A549 (cell line): ENCODE measurements around the gene DEFB125. TPM values are rescaled to one million over a fixed set of nuclear protein-coding genes. Genes with fewer than 3 reads are reported as not detected.

Source experiments
- ATAC-seq, 2 experiments: fragments of 200-7000 bp in 1 of 2; fragments of >200 bp in 1 of 2; cut with Nextera tagmentation in 1 of 2; cut with Tn5 transposase in 1 of 2; 3 replicates each; pipeline versions ENCODE4 v1.8.0 to v1.9.1; 2018 to 2020; ENCODE audit warnings: mild to moderate bottlenecking in 1 of 2, moderate library complexity in 1 of 2
- CTCF ChIA-PET: fragments of 300-600 bp; sonication (Branson Sonifier 250); formaldehyde crosslinking; extraction: SDS; loops from one replicate; lab custom pipeline; 2021; ENCODE audit warnings: antibody characterized with exemption, inconsistent platforms; lab: Yijun Ruan, JAX
- POLR2A ChIA-PET: fragments of 350-600 bp; formaldehyde crosslinking; extraction: SDS; loops from one replicate; lab custom pipeline; 2021; ENCODE audit warnings: antibody characterized with exemption, inconsistent platforms; lab: Yijun Ruan, JAX
- DNase-seq, 2 experiments: peaks; one replicate each; pipeline versions ENCODE4 v3.0.0 to v3.0.0-alpha.2; 2011 to 2016; ENCODE audit warnings: low read depth in 1 of 2, low spot score in 1 of 2
- FAIRE-seq: peaks from 2 replicates; lab custom pipeline; 2011; peaks lifted over from hg19 to GRCh38; lab: Jason Lieb, UNC
- H3K27ac ChIP-seq, 2 experiments: fragments of >200 bp; sonication (Bioruptor Twin); formaldehyde crosslinking; 3 replicates each; pipeline ENCODE4 v1.5.1; 2016 to 2017
- H3K4me1 ChIP-seq: fragments of >200 bp; sonication (Bioruptor Twin); formaldehyde crosslinking; 3 replicates; pipeline ENCODE4 v1.6.1; 2016
- H3K4me2 ChIP-seq: fragments of >200 bp; sonication (Bioruptor Twin); formaldehyde crosslinking; 3 replicates; pipeline ENCODE4 v1.6.1; 2016
- H3K4me3 ChIP-seq: fragments of >200 bp; sonication (Bioruptor Twin); formaldehyde crosslinking; 3 replicates; pipeline ENCODE4 v1.5.1; 2016
- H3K9me3 ChIP-seq: fragments of >200 bp; sonication (Bioruptor Twin); formaldehyde crosslinking; 3 replicates; pipeline ENCODE4 v1.6.1; 2016
- BCL3 ChIP-seq: fragments of >200 bp; sonication (Bioruptor Twin); formaldehyde crosslinking; IDR thresholded peaks from 3 replicates; pipeline ENCODE4 v1.6.1; 2016
- BHLHE40 ChIP-seq: IDR thresholded peaks from 2 replicates; pipeline ENCODE4 v1.6.1; 2012; ENCODE audit warnings: low read depth, low read length, inconsistent platforms
- CBX8 ChIP-seq: fragments of 200-600 bp; sonication (generic); IDR thresholded peaks from 2 replicates; pipeline ENCODE4 v1.6.1; 2016
- CEBPB ChIP-seq, 2 experiments: fragments of >200 bp in 1 of 2; sonication (Bioruptor Twin) in 1 of 2; formaldehyde crosslinking in 1 of 2; IDR thresholded peaks; 2 replicates each; pipeline ENCODE4 v1.6.1; 2012 to 2016
- HOXB13 ChIP-seq: fragments of 250-450 bp; sonication (Bioruptor Pico); IDR thresholded peaks from 2 replicates; pipeline ENCODE4 v1.5.0; 2020; ENCODE audit warnings: low read depth, mild to moderate bottlenecking, moderate library complexity
- HOXB5 ChIP-seq: fragments of 250-450 bp; sonication (Bioruptor Pico); IDR thresholded peaks from 2 replicates; pipeline ENCODE4 v1.5.0; 2020; ENCODE audit warnings: mild to moderate bottlenecking, moderate library complexity
- MAFK ChIP-seq: fragments of 450-650 bp; IDR thresholded peaks from 2 replicates; pipeline ENCODE4 v1.6.1; 2014; ENCODE audit not compliant: partially characterized antibody
- PBX3 ChIP-seq: IDR thresholded peaks from 2 replicates; pipeline ENCODE4 v1.6.1; 2012
- RCOR1 ChIP-seq: fragments of 150-350 bp; IDR thresholded peaks from 2 replicates; pipeline ENCODE4 v1.6.1; 2014; ENCODE audit warnings: antibody characterized with exemption, low read length, low read depth
- REST ChIP-seq: fragments of 200-600 bp; sonication (generic); IDR thresholded peaks from 2 replicates; pipeline ENCODE4 v1.6.1; 2016; ENCODE audit warnings: antibody characterized with exemption, mild to moderate bottlenecking, moderate library complexity
- TP53 ChIP-seq: fragments of 250-450 bp; sonication (Bioruptor Pico); IDR thresholded peaks from 2 replicates; pipeline ENCODE4 v1.5.0; 2021; ENCODE audit warnings: mild to moderate bottlenecking, moderate library complexity
- USF2 ChIP-seq: fragments of 450-650 bp; IDR thresholded peaks from 2 replicates; pipeline ENCODE4 v1.6.1; 2014; ENCODE audit warnings: antibody characterized with exemption
- ZFP36 ChIP-seq: fragments of 450-650 bp; IDR thresholded peaks from 2 replicates; pipeline ENCODE4 v1.6.1; 2014; ENCODE audit warnings: borderline replicate concordance; ENCODE audit not compliant: partially characterized antibody
- WGBS: methylation state at CpG from one replicate; pipeline ENCODE4 v1.1.6; 2017; ENCODE audit errors: missing lambda C conversion rate; 5-methylcytosine and 5-hydroxymethylcytosine counted together
- polyA minus RNA-seq: library from RNA; depleted of rRNA, polyadenylated mRNA; stranded (reverse); fragments of >200 nt; gene quantifications from 2 replicates; pipeline ENCODE4 v1.2.3, GENCODE V29; 2011; rRNA and poly(A)+ RNA removed
- polyA plus RNA-seq, 4 experiments: library from polyadenylated mRNA; depleted of rRNA in 3 of 4; stranded (reverse); fragments of >200 nt; fragmentation: RNase III in 1 of 4; extraction: RNeasy Plus Mini Kit Qiagen cat#74134 plus additional on column Dnase treatment in 1 of 4; gene quantifications; 2 replicates in 3 of 4; 3 replicates in 1 of 4; pipeline ENCODE4 v1.2.3, GENCODE V29; 2011 to 2017
- TF ChIP-seq, protein P1 (sequence below): IDR thresholded peaks from 2 replicates; pipeline ENCODE4 v1.6.1; 2012

Gene DEFB125, protein sequence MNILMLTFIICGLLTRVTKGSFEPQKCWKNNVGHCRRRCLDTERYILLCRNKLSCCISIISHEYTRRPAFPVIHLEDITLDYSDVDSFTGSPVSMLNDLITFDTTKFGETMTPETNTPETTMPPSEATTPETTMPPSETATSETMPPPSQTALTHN
- polyA plus RNA-seq (2011; rRNA removed): not detected in 2 replicates
- polyA plus RNA-seq (2012; cell fraction: cytosol; rRNA removed): not detected in 2 replicates
- polyA plus RNA-seq (2012; cell fraction: nucleus; rRNA removed): not detected in 2 replicates
- polyA plus RNA-seq (2017; fragmentation: RNase III; extraction: RNeasy Plus Mini Kit Qiagen cat#74134 plus additional on column Dnase treatment): not detected in 3 replicates
- not detected in 2 replicates for polyA minus RNA-seq

DNA sequence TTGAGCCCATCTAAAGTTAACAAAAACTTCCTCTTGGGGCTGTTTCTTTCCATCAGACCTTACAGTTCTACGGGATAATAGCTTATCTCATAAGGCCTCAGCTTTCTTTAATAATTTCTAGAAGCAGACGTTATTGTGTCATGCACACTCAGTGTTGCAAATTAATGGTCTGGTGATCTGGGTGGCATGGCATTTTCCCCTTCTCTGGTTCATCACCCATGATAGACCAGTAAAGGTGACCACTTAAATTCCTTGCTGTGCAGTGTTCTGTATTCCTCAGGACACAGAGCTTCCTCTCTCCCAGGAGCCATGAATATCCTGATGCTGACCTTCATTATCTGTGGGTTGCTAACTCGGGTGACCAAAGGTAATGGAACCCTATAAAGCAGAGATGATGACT, at the start of gene DEFB125:
Gene DEFB125, plus strand, starts transcription at position 272 of the 400 bp plus-strand sequence. Its CDS starts 38 bp downstream, at position 310.
- no peak for TF ChIP-seq BCL3
- no peak for TF ChIP-seq CEBPB (IDR thresholded peaks at IDR 0.05)
- no peak for TF ChIP-seq RCOR1
- no peak for TF ChIP-seq HOXB13 (CRISPR knock-in tag)
- no peak for TF ChIP-seq REST
- TF ChIP-seq TP53 (CRISPR knock-in tag): no peak
- TF ChIP-seq USF2: no peak
- TF ChIP-seq HOXB5 (CRISPR knock-in tag): no peak
- Histone ChIP-seq H3K9me3 (peaks cover 12% of the 10 kb centered on the region; the same call in 1 of the 3 replicates), H3K4me1 (no peaks in the 10 kb centered on the region), H3K4me2 (no peak within 1 kb of the TSS), H3K27ac (no peak within 1 kb of the TSS), H3K4me3 (no peak within 1 kb of the TSS)
- no peak for DNase-seq
- FAIRE-seq: no peak
- WGBS: 5% methylated on average over 3 of the region's 3 CpGs
- ChIA-PET CTCF (interaction anchor here (1.0 to 1.5 kb wide), 2 partner anchors 9 to 10 kb away, joined by 3 to 4 read pairs; no protein-coding TSS in a partner anchor), POLR2A (no interaction called here)
- no peak for ATAC-seq

DNA sequence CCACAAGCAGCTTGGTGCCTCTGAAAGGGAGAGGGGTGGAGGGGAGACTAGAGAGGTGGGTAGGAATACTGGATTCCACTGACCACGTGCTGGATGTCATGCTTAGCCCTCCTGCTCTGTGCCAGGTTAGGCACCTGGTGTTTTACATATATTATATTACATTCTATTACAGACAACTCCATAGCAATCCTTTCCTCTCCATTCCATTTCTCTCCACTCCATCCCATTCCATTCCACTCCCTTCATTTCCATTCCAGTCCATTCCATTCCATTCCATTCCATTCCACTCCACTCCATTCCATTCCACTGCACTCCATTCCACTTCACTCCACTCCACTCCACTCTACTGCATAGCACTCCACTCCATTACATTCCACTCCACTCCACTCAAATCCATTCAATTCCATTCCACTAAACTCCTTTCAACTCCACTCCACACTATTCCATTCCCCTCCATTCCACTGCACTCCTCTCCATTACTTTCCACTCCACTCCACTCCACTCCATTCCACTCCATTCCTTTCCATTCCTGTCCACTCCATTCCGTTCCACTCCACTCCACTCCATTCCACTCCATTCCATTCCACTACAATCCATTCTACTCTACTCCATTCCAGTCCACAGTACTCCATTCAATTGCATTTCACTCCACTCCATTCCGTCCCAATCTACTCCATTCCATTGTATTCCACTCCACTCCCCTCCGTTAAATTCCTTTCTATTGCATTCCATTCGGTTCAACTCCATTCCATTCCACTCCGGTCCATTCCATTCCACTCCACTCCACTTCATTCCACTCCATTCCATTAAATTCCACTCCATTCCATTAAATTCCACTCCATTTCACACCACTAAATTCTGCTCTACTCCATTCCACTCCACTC, 27.2 kb upstream of the DEFB125 start:
- ATAC-seq (peak; percentile 52 to 62), DNase-seq (peak in 1 of 2 experiments; percentile 35), FAIRE-seq (no peak)
- TF ChIP-seq MAFK (no peak), CBX8 (no peak), PBX3 (no peak), BHLHE40 (no peak), ZFP36 (no peak)
- TF ChIP-seq, protein P1, sequence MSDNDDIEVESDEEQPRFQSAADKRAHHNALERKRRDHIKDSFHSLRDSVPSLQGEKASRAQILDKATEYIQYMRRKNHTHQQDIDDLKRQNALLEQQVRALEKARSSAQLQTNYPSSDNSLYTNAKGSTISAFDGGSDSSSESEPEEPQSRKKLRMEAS: no peak
- CTCF ChIA-PET: no interaction called here
- 26% methylated on average over 6 of the region's 6 CpGs for WGBS
- no peak overlapping the region for H3K27ac ChIP-seq
- peaks cover 21% of the 10 kb centered on the region for H3K9me3 ChIP-seq
- no peak overlapping the region for H3K4me3 ChIP-seq
- H3K4me2 ChIP-seq: no peak overlapping the region
- H3K4me1 ChIP-seq: no peaks in the 10 kb centered on the region
- POLR2A ChIA-PET: no interaction called here
